K562 (cell line): ENCODE data around the gene OR5B21. TPM values are rescaled to one million over a fixed set of nuclear protein-coding genes. Genes with fewer than 3 reads are reported as not detected.

ENCODE experiments used
- ATF4 ChIP-seq: fragments of 450-650 bp; formaldehyde crosslinking; IDR thresholded peaks from 2 replicates; pipeline ENCODE4 v1.4.0; 2022; ENCODE audit warnings: mild to moderate bottlenecking, moderate library complexity
- CBX2 ChIP-seq: fragments of 200-600 bp; sonication (generic); IDR thresholded peaks from one replicate; pipeline ENCODE4 v1.6.1; 2012; ENCODE audit warnings: mild to moderate bottlenecking, low read length, inconsistent platforms; ENCODE audit not compliant: insufficient read depth, poor library complexity, severe bottlenecking
- CTCF ChIP-seq, 3 experiments: IDR thresholded peaks in 2 of 3; conservative IDR thresholded peaks in 1 of 3; 2 replicates each; pipeline ENCODE4 v1.5.1; 2011 to 2012; ENCODE audit warnings: low read length in 3 of 3, mild to moderate bottlenecking in 3 of 3, control low read depth in 2 of 3, improper control_type of control experiment in 1 of 3, inconsistent platforms in 1 of 3, low read depth in 1 of 3, mixed read lengths in 1 of 3, moderate library complexity in 1 of 3; ENCODE audit not compliant: insufficient read depth in 2 of 3
- EWSR1 ChIP-seq: fragments of 450-650 bp; IDR thresholded peaks from 2 replicates; pipeline ENCODE4 v1.6.1; 2018; ENCODE audit warnings: borderline replicate concordance, mild to moderate bottlenecking, low read depth, moderate library complexity; ENCODE audit not compliant: partially characterized antibody
- HDAC3 ChIP-seq: fragments of 450-650 bp; IDR thresholded peaks from 2 replicates; pipeline ENCODE4 v1.6.1; 2018; ENCODE audit warnings: borderline replicate concordance, mild to moderate bottlenecking, moderate library complexity; ENCODE audit not compliant: partially characterized antibody
- KLF16 ChIP-seq: IDR thresholded peaks from 2 replicates; pipeline ENCODE4 v1.6.1; 2016; ENCODE audit warnings: antibody characterized with exemption
- RAD21 ChIP-seq, 2 experiments: fragments of 250-450 bp in 1 of 2; fragments of 450-650 bp in 1 of 2; sonication (Bioruptor Pico) in 1 of 2; formaldehyde crosslinking in 1 of 2; IDR thresholded peaks in 1 of 2; conservative IDR thresholded peaks in 1 of 2; 2 replicates each; pipeline versions ENCODE4 v1.4.0 to v1.8.0; 2020 to 2022; ENCODE audit warnings: mild to moderate bottlenecking in 2 of 2, moderate library complexity in 1 of 2
- RFX1 ChIP-seq: fragments of 450-650 bp; IDR thresholded peaks from 2 replicates; pipeline ENCODE4 v1.6.1; 2016; ENCODE audit warnings: mild to moderate bottlenecking, moderate library complexity
- RNF219 ChIP-seq: fragments of 250-450 bp; sonication (Bioruptor Pico); IDR thresholded peaks from 2 replicates; pipeline ENCODE4 v1.5.0; 2022; ENCODE audit warnings: mild to moderate bottlenecking
- SP1 ChIP-seq: sonication (generic); formaldehyde crosslinking; IDR thresholded peaks from 2 replicates; pipeline ENCODE4 v1.8.1; 2022; ENCODE audit warnings: mild to moderate bottlenecking, missing genetic modification reagents
- STAT6 ChIP-seq: sonication (generic); formaldehyde crosslinking; IDR thresholded peaks from 2 replicates; pipeline ENCODE4 v1.8.1; 2023; ENCODE audit warnings: mild to moderate bottlenecking, missing genetic modification reagents
- ZFP30 ChIP-seq: fragments of 250-450 bp; sonication (Bioruptor Pico); IDR thresholded peaks from 2 replicates; pipeline ENCODE4 v1.8.0; 2022; ENCODE audit warnings: moderate library complexity, mild to moderate bottlenecking, inconsistent platforms, borderline replicate concordance
- ZNF41 ChIP-seq: fragments of 250-450 bp; sonication (Bioruptor Pico); conservative IDR thresholded peaks from 2 replicates; pipeline ENCODE4 v1.4.0; 2020; ENCODE audit warnings: mild to moderate bottlenecking
- ZNF764 ChIP-seq: fragments of 250-450 bp; sonication (Bioruptor Pico); IDR thresholded peaks from 2 replicates; pipeline ENCODE4 v1.4.0; 2020; ENCODE audit warnings: low read depth, mild to moderate bottlenecking, moderate library complexity
- polyA plus RNA-seq, 8 experiments: library from polyadenylated mRNA; depleted of rRNA in 4 of 8; stranded (reverse) in 5 of 8; unstranded in 3 of 8; fragments of >200 nt; fragmentation: Nextera tagmentation in 2 of 8; fragmentation: Illumina TruSeq in 1 of 8; extraction: Ambion mirVana in 2 of 8; extraction: Trizol in 1 of 8; gene quantifications; 2 replicates each; pipeline versions ENCODE4 v1.2.1 to v1.2.3, GENCODE V29; 2011 to 2014; ENCODE audit warnings: inconsistent platforms in 1 of 8, missing spikeins in 1 of 8
- total RNA-seq, 7 experiments: library from RNA; depleted of rRNA in 6 of 7; stranded (reverse); fragments of >200 nt in 6 of 7; fragmentation: Illumina TruSeq in 2 of 7; extraction: Trizol in 2 of 7; gene quantifications; 2 replicates each; pipeline versions ENCODE4 v1.2.1 to v1.2.3, GENCODE V29; 2011 to 2021; ENCODE audit warnings: low replicate concordance in 1 of 7

OR5B21 gene
- total and polyA plus RNA-seq, 9 of the 15 experiments (the other 6 are each of a cell fraction or from before 2014, with no cell fraction given): not detected

- TF ChIP-seq EWSR1 (no peak), ATF4 (CRISPR knock-in tag) (no peak), RFX1 (no peak), ZFP30 (CRISPR knock-in tag) (no peak), KLF16 (no peak), RAD21 (CRISPR knock-in tag; conservative IDR thresholded peaks at IDR 0.05 in 1 of 2, IDR thresholded peaks at IDR 0.05 in 1 of 2) (peak; percentile 77 to 86), RNF219 (CRISPR knock-in tag) (no peak), CBX2 (no peak), CTCF (IDR thresholded peaks at IDR 0.05 in 2 of 3, conservative IDR thresholded peaks at IDR 0.05 in 1 of 3; ENCODE audit: insufficient read depth in 2 of 3, low read depth in 1 of 3, low read length in 3 of 3) (peak; percentile 54 to 80 (median 74); a peak in 5 of 6 replicates), ZNF41 (no peak), STAT6 (CRISPR knock-in tag) (no peak), ZNF764 (CRISPR knock-in tag) (no peak), SP1 (CRISPR knock-in tag) (no peak), HDAC3 (no peak)
Observed at GRCh38 chr11:58513747-58514367, 6.0 kb upstream of the OR5B21 start (continued).
